ENCODE data around the gene FLACC1.
A peak's percentile ranks its signal among the peaks of the same experiment; 100 is the strongest.

Gene FLACC1

DNA sequence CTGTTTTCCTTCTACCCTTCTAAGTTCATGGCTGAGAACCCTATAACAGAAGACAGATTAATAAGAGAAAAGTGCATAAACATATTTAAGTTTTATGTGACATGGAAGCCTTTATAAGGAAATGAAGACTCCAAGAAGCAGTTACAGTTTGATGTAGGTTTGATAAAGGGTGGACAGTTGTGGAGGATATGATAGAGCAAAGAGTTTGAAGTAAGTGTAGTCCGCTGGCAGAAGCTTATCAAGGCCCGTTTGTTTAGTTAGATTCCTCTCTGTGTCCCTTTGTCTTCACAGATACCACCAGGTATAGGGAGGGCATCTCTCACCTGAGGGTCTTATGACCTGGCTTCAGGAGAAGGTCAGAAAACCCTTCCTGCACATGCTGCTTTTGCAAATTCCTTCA is 107.3 kb downstream of the FLACC1 start:
- DNase-seq, result no peak

- DNase-seq, result no peak
Observed at GRCh38 chr2:201248288-201248844, 108.8 kb downstream of the FLACC1 start.

- no peak for DNase-seq
Observed at GRCh38 chr2:201246280-201246679, 110.9 kb downstream of the FLACC1 start.

DNA sequence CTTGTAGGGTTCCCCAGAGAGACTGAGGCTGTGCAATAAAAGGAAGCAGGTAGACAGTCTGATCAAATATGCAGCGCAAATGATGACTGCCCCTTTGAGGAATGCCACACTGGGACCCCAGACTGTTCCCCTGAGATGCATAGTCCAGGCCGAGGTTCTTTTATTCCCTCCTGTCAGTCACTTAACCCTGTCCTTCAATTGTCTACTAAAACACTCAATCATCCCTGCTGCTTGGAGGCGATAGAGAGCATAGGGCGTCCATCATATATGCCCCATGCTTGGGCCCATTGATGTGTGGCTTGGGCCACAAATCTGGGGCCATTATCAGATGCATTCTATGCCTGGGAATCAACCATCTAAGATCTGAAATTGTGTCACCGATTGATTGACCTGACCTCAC is 112.3 kb downstream of the FLACC1 start:
- DNase-seq, result no peak

GRCh38 chr2:201242571-201243277 is 114.4 kb downstream of the FLACC1 start:
- no peak for DNase-seq

- peak; percentile 46 for DNase-seq
Observed at GRCh38 chr2:201239167-201239935, 117.8 kb downstream of the FLACC1 start.

Data from stimulated activated CD4-positive, alpha-beta T cell treated with anti-CD3 and anti-CD28 coated beads, Interleukin-15, amount 100 ng/mL, for 24 hours (primary cell).